Esophagus squamous epithelium (tissue), 5 donors: ENCODE measurements around the gene COL24A1. TPM values are rescaled to one million over a fixed set of nuclear protein-coding genes. Genes with fewer than 3 reads are reported as not detected.

Experiments used
- DNase-seq: peaks from one replicate; lab custom pipeline; 2025; lab: John Stamatoyannopoulos, UW
- H3K27ac ChIP-seq, 4 donors: fragments of 200-600 bp; sonication (generic); one replicate each; pipeline ENCODE4 v1.5.1; 2016 to 2019; ENCODE audit warnings: mild to moderate bottlenecking in 1 of 4
- H3K27me3 ChIP-seq, 4 donors: fragments of 200-600 bp; sonication (generic); 1 replicate in 3 of 4; 2 replicates in 1 of 4; pipeline versions ENCODE4 v1.5.1 to v1.6.0; 2017 to 2021; ENCODE audit warnings: antibody characterized with exemption in 1 of 4
- H3K36me3 ChIP-seq, 3 donors: fragments of 200-600 bp; sonication (generic); one replicate each; pipeline ENCODE4 v1.5.1; 2016 to 2019
- H3K4me1 ChIP-seq, 3 donors: fragments of 200-600 bp; sonication (generic); one replicate each; pipeline ENCODE4 v1.5.1; 2017 to 2019
- H3K4me3 ChIP-seq, 4 donors: fragments of 200-600 bp; sonication (generic); 1 replicate in 3 of 4; 2 replicates in 1 of 4; pipeline ENCODE4 v1.5.1; 2016 to 2019; ENCODE audit warnings: mild to moderate bottlenecking in 2 of 4, moderate library complexity in 1 of 4
- H3K9me3 ChIP-seq, 3 donors: fragments of 200-600 bp; sonication (generic); one replicate each; pipeline ENCODE4 v1.5.1; 2016 to 2019
- POLR2A ChIP-seq, 4 donors: fragments of 450-650 bp; IDR thresholded peaks; one replicate each; pipeline ENCODE4 v1.6.1; 2017; ENCODE audit warnings: antibody characterized with exemption in 4 of 4, mild to moderate bottlenecking in 4 of 4, moderate library complexity in 3 of 4
- WGBS, 2 donors: methylation state at CpG; one replicate each; pipeline ENCODE4 v1.1.5; 2018; 5-methylcytosine and 5-hydroxymethylcytosine counted together
- intact Hi-C: fragments of 100-400 bp; cut with DNase I; formaldehyde crosslinking; loops from one replicate; pipeline ENCODE4 v1.15.0; 2022
- total RNA-seq, 4 donors: library from RNA; depleted of rRNA; stranded (reverse); fragments of >200 nt; gene quantifications; one replicate each; pipeline ENCODE4 v1.1.0, GENCODE V29; 2016
- TF ChIP-seq, protein P1 (sequence below), 6 experiments: fragments of 450-650 bp in 4 of 6; fragments of 200-600 bp in 2 of 6; sonication (generic) in 2 of 6; IDR thresholded peaks; one replicate each; pipeline ENCODE4 v1.5.1; 2016 to 2019; ENCODE audit warnings: antibody characterized with exemption in 6 of 6, mild to moderate bottlenecking in 4 of 6, moderate library complexity in 4 of 6
- donor health status: DM: yes; HTN: yes; CAD: no.

Gene COL24A1
- total RNA-seq, 4 donors from 2014 or later = 0.15 to 0.38 TPM; not detected in 2

- Histone ChIP-seq H3K36me3 (no peaks in the 10 kb centered on the region), H3K4me1 (no peaks in the 10 kb centered on the region), H3K27me3 (no peaks in the 10 kb centered on the region), H3K9me3 (no peaks in the 10 kb centered on the region), H3K4me3 (no peak overlapping the region), H3K27ac (no peak overlapping the region)
- DNase-seq = no peak
- TF ChIP-seq, protein P1, sequence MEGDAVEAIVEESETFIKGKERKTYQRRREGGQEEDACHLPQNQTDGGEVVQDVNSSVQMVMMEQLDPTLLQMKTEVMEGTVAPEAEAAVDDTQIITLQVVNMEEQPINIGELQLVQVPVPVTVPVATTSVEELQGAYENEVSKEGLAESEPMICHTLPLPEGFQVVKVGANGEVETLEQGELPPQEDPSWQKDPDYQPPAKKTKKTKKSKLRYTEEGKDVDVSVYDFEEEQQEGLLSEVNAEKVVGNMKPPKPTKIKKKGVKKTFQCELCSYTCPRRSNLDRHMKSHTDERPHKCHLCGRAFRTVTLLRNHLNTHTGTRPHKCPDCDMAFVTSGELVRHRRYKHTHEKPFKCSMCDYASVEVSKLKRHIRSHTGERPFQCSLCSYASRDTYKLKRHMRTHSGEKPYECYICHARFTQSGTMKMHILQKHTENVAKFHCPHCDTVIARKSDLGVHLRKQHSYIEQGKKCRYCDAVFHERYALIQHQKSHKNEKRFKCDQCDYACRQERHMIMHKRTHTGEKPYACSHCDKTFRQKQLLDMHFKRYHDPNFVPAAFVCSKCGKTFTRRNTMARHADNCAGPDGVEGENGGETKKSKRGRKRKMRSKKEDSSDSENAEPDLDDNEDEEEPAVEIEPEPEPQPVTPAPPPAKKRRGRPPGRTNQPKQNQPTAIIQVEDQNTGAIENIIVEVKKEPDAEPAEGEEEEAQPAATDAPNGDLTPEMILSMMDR (IDR thresholded peaks at IDR 0.05) = no peak
- WGBS, 2 donors = 53 to 85% methylated on average over 1 of the region's 1 CpG
- intact Hi-C loops = no loop called here
These were observed 340.0 kb downstream of the COL24A1 start for GRCh38 chr1:85816606-85817005.

DNA sequence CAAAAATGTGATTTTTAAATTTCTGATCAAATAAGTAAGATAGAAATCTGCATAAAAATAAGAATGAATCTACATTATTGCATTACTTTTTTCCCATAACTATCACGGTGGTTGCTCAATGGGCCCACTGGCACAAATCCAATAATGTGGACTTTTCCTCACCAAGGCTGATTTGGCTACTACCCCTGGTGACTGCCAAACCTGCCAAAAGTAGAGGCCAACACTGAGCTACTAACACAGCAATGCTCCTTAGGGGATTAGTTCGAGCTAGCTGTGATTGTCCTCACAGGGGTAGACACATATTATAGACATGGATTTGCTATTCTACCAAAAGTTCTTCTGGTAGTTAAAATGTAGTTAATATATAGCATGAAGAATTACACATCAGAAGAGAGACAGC, 340.7 kb downstream of the COL24A1 start:
- Histone ChIP-seq H3K4me1 (no peaks in the 10 kb centered on the region), H3K27ac (no peak overlapping the region), H3K9me3 (no peaks in the 10 kb centered on the region), H3K27me3 (no peaks in the 10 kb centered on the region), H3K36me3 (no peaks in the 10 kb centered on the region), H3K4me3 (no peak overlapping the region)
- intact Hi-C loops = no loop called here
- no peak for DNase-seq
- no peak for TF ChIP-seq POLR2A (IDR thresholded peaks at IDR 0.05)
- TF ChIP-seq, protein P1 (IDR thresholded peaks at IDR 0.05) = no peak
- WGBS, 2 donors = 51 to 67% methylated on average over 2 of the region's 2 CpGs

GRCh38 chr1:85806236-85806965, 350.2 kb downstream of the COL24A1 start:
- 29 to 44% methylated on average over 1 of the region's 1 CpG for WGBS, 2 donors
- no peak overlapping the region for H3K27ac ChIP-seq
- no peak overlapping the region for H3K4me3 ChIP-seq
- intact Hi-C loops = no loop called here
- no peaks in the 10 kb centered on the region for H3K4me1 ChIP-seq
- TF ChIP-seq, protein P1 (IDR thresholded peaks at IDR 0.05) = no peak
- H3K9me3 ChIP-seq = no peaks in the 10 kb centered on the region
- DNase-seq = no peak
- H3K27me3 ChIP-seq = no peaks in the 10 kb centered on the region
- H3K36me3 ChIP-seq = no peaks in the 10 kb centered on the region

- no peak for DNase-seq
- 73 to 95% methylated on average over 1 of the region's 1 CpG for WGBS, 2 donors
These were observed 355.1 kb downstream of the COL24A1 start for GRCh38 chr1:85801520-85801919.

GRCh38 chr1:85799737-85800136, 356.8 kb downstream of the COL24A1 start:
- 64 to 74% methylated on average over 2 of the region's 2 CpGs for WGBS, 2 donors
- Histone ChIP-seq H3K4me1 (no peaks in the 10 kb centered on the region), H3K36me3 (no peaks in the 10 kb centered on the region), H3K4me3 (no peak overlapping the region), H3K27me3 (no peaks in the 10 kb centered on the region), H3K9me3 (no peaks in the 10 kb centered on the region), H3K27ac (no peak overlapping the region)
- DNase-seq = no peak
- TF ChIP-seq, protein P1 (IDR thresholded peaks at IDR 0.05) = no peak
- TF ChIP-seq POLR2A (IDR thresholded peaks at IDR 0.05) = no peak
- intact Hi-C loops = no loop called here

More at GRCh38 chr1:85801520-85801919, 355.1 kb downstream of the COL24A1 start:
- no peaks in the 10 kb centered on the region for H3K27me3 ChIP-seq
- no peaks in the 10 kb centered on the region for H3K9me3 ChIP-seq
- intact Hi-C loops = no loop called here
- TF ChIP-seq POLR2A (IDR thresholded peaks at IDR 0.05) = no peak
- TF ChIP-seq, protein P1 (IDR thresholded peaks at IDR 0.05) = no peak
- H3K27ac ChIP-seq = no peak overlapping the region
- no peak overlapping the region for H3K4me3 ChIP-seq
- H3K36me3 ChIP-seq = no peaks in the 10 kb centered on the region
- H3K4me1 ChIP-seq = no peaks in the 10 kb centered on the region
